ENCODE results near the gene XPO5.

Gene XPO5

DNA sequence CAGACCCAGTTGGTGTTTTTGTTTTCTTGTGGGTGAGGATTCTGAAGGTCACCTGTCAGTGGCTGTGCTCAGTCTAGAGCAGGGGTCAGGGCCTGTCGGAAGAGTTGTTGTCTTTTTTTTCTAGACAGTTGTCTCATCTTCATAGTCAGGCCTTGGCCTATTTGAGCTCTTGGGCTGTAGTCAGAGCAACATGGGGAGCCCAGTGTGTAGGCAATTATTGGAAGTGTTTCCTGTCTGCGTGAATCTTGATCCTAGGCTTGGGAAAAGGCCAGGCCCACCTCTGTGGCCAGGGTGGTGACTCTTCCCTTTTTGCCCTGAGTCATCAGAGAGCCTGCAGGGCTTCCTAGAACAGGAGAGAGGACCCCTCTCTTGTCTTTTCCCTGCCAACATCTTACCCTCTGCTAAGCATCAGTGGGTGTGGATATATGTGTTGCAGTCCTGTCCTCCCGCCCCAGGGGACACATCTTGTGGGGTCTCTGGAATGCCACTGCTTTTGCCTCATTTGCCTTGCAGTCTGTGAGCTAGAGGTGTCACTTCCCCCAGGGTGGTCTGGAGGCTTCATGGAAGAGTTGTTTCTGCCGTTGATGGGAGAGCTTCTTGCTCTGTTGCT, 87.1 kb downstream of the XPO5 start:
- no peak overlapping the region for H3K4me2 ChIP-seq (ENCODE audit: low read length)
- no peak overlapping the region for H3K4me3 ChIP-seq (ENCODE audit: low read length)
- no peaks in the 10 kb centered on the region for H3K36me3 ChIP-seq (ENCODE audit: control insufficient read depth, low read length)
- no peaks in the 10 kb centered on the region for H3K9me2 ChIP-seq (replicated peaks; ENCODE audit: control insufficient read depth, low read length)
- no peaks in the 10 kb centered on the region for H4K20me1 ChIP-seq (ENCODE audit: control insufficient read depth, insufficient read depth, low read depth, low read length)
- no peaks in the 10 kb centered on the region for H3K4me1 ChIP-seq (ENCODE audit: control insufficient read depth, low read length)
- H3K27me3 ChIP-seq (ENCODE audit: control insufficient read depth, low read length), result no peaks in the 10 kb centered on the region
- H3F3A ChIP-seq (ENCODE audit: control insufficient read depth, insufficient read depth), result no peaks in the 10 kb centered on the region
- no peak overlapping the region for H3K27ac ChIP-seq (ENCODE audit: low read depth, low read length)
- no peaks in the 10 kb centered on the region for H3K9me3 ChIP-seq (ENCODE audit: control insufficient read depth, insufficient read depth, low read length)
- H3K79me2 ChIP-seq (ENCODE audit: control insufficient read depth, low read length), result peaks cover 22% of the 10 kb centered on the region
- TF ChIP-seq CTCF (IDR thresholded peaks at IDR 0.05; ENCODE audit: low read depth, low read length, poor library complexity, severe bottlenecking) (no peak), EZH2phosphoT487 (IDR thresholded peaks at IDR 0.05; ENCODE audit: borderline replicate concordance, low read length) (no peak)

DNA sequence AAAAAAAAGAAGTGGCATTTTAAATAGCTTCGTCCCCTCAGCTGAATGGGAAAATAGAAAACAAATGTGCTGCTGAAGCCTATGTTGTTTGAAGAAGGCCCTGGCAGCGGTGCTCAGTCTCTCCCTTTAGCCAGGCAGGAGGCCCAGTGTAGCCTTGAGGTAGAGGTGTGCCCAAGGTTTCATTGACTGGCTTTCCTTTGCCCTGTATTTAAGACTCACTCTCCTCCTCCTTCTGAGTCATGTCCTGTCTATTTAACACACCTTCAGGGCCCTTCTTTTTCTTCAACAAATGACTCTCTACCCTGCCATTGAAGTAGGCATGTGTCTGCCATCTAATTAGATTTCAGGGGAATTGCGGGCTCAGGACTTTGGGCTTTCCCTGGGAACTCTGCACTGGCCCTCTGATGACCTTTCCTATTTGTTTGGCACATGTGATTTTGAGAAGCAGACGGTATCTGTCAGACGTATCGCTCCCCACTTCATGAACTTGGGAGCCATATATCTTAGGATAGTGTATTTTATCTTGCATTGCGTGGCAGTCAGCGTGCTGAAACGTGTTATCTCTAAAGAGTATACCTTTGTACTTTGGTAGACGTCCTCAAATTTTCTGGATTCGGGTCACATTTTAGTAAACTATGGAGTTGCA, 94.1 kb downstream of the XPO5 start:
- Histone ChIP-seq H3K4me1 (ENCODE audit: control insufficient read depth, low read length) (peaks cover 18% of the 10 kb centered on the region), H3K9me2 (replicated peaks; ENCODE audit: control insufficient read depth, low read length) (no peaks in the 10 kb centered on the region), H3K79me2 (ENCODE audit: control insufficient read depth, low read length) (peaks cover 69% of the 10 kb centered on the region), H3K27ac (ENCODE audit: low read depth, low read length) (no peak overlapping the region), H3K9me3 (ENCODE audit: control insufficient read depth, insufficient read depth, low read length) (no peaks in the 10 kb centered on the region), H3K27me3 (ENCODE audit: control insufficient read depth, low read length) (no peaks in the 10 kb centered on the region), H3F3A (ENCODE audit: control insufficient read depth, insufficient read depth) (no peaks in the 10 kb centered on the region; the same call in 1 of the 2 replicates), H4K20me1 (ENCODE audit: control insufficient read depth, insufficient read depth, low read depth, low read length) (no peaks in the 10 kb centered on the region; the same call in 1 of the 2 replicates), H3K4me3 (ENCODE audit: low read length) (no peak overlapping the region), H3K4me2 (ENCODE audit: low read length) (no peak overlapping the region), H3K36me3 (ENCODE audit: control insufficient read depth, low read length) (no peaks in the 10 kb centered on the region)
- no peak for TF ChIP-seq EZH2phosphoT487 (IDR thresholded peaks at IDR 0.05; ENCODE audit: borderline replicate concordance, low read length)
- TF ChIP-seq CTCF (IDR thresholded peaks at IDR 0.05; ENCODE audit: low read depth, low read length, poor library complexity, severe bottlenecking), result no peak

GRCh38 chr6:43481075-43481474, 94.8 kb downstream of the XPO5 start:
- TF ChIP-seq EZH2phosphoT487 (IDR thresholded peaks at IDR 0.05; ENCODE audit: borderline replicate concordance, low read length) (no peak), CTCF (IDR thresholded peaks at IDR 0.05; ENCODE audit: low read depth, low read length, poor library complexity, severe bottlenecking) (no peak)
- no peak overlapping the region for H3K27ac ChIP-seq (ENCODE audit: low read depth, low read length)
- peaks cover 2% of the 10 kb centered on the region; the same call in 1 of the 2 replicates for H3F3A ChIP-seq (ENCODE audit: control insufficient read depth, insufficient read depth)
- H3K36me3 ChIP-seq (ENCODE audit: control insufficient read depth, low read length), result no peaks in the 10 kb centered on the region
- no peaks in the 10 kb centered on the region for H3K9me3 ChIP-seq (ENCODE audit: control insufficient read depth, insufficient read depth, low read length)
- no peaks in the 10 kb centered on the region for H3K27me3 ChIP-seq (ENCODE audit: control insufficient read depth, low read length)
- no peaks in the 10 kb centered on the region for H3K9me2 ChIP-seq (replicated peaks; ENCODE audit: control insufficient read depth, low read length)
- no peak overlapping the region for H3K4me2 ChIP-seq (ENCODE audit: low read length)
- no peaks in the 10 kb centered on the region; the same call in 1 of the 2 replicates for H4K20me1 ChIP-seq (ENCODE audit: control insufficient read depth, insufficient read depth, low read depth, low read length)
- peaks cover 67% of the 10 kb centered on the region for H3K79me2 ChIP-seq (ENCODE audit: control insufficient read depth, low read length)
- H3K4me3 ChIP-seq (ENCODE audit: low read length), result no peak overlapping the region
- H3K4me1 ChIP-seq (ENCODE audit: control insufficient read depth, low read length), result peaks cover 20% of the 10 kb centered on the region
